Ovary (tissue), 9 donors: ENCODE results near the gene SULF2. TPM values are rescaled to one million over a fixed set of nuclear protein-coding genes. Genes with fewer than 3 reads are reported as not detected.

Experiments used
- DNase-seq, 5 donors: peaks; one replicate each; pipeline ENCODE4 v3.0.0-alpha.2; 2019 to 2020
- H3K27ac ChIP-seq, 2 donors: fragments of 200-600 bp; one replicate each; pipeline versions ENCODE4 v1.5.1 to v1.8.0; 2019 to 2022
- H3K27me3 ChIP-seq: fragments of 200-600 bp; one replicate; pipeline ENCODE4 v1.8.0; 2022
- H3K36me3 ChIP-seq: fragments of 200-600 bp; sonication (generic); one replicate; pipeline ENCODE4 v1.5.1; 2019
- H3K4me1 ChIP-seq: one replicate; pipeline ENCODE4 v1.8.1; 2013; ENCODE audit warnings: mild to moderate bottlenecking, moderate library complexity; ENCODE audit not compliant: insufficient read depth
- H3K4me3 ChIP-seq: fragments of 200-600 bp; sonication (generic); one replicate; pipeline ENCODE4 v1.5.1; 2017
- H3K9me3 ChIP-seq, 2 donors: fragments of 200-600 bp in 1 of 2; sonication (generic) in 1 of 2; one replicate each; pipeline versions ENCODE4 v1.5.1 to v1.8.1; 2013 to 2019; ENCODE audit warnings: mild to moderate bottlenecking in 1 of 2, moderate library complexity in 1 of 2
- CTCF ChIP-seq, 3 donors: fragments of 450-650 bp in 2 of 3; fragments of 200-600 bp in 1 of 3; IDR thresholded peaks; one replicate each; pipeline versions ENCODE4 v1.5.1 to v1.8.0; 2016 to 2022; ENCODE audit warnings: antibody characterized with exemption in 3 of 3, mild to moderate bottlenecking in 1 of 3
- EP300 ChIP-seq: sonication (generic); formaldehyde crosslinking; IDR thresholded peaks from one replicate; pipeline ENCODE4 v1.6.1; 2017; ENCODE audit warnings: antibody characterized with exemption
- POLR2A ChIP-seq: fragments of 450-650 bp; IDR thresholded peaks from one replicate; pipeline ENCODE4 v1.6.1; 2017; ENCODE audit warnings: antibody characterized with exemption, mild to moderate bottlenecking, moderate library complexity
- WGBS, 3 donors: extraction: QIAGEN DNeasy Blood & Tissue Kit in 1 of 3; methylation state at CpG; one replicate each; pipeline versions ENCODE4 v1.1.5 to v1.1.7; 2013 to 2017; 5-methylcytosine and 5-hydroxymethylcytosine counted together
- intact Hi-C, 4 donors: fragments of 100-400 bp; cut with DNase I; formaldehyde crosslinking; loops; one replicate each; pipeline versions ENCODE4 v1.11.0 to v1.15.1; 2022 to 2023
- polyA plus RNA-seq, 2 donors: library from polyadenylated mRNA; stranded (reverse); fragments of 200-250 nt in 1 of 2; fragments of 350-450 nt in 1 of 2; fragmentation: Illumina TruSeq in 1 of 2; extraction: RNeasy Lipid Tissue Mini Kit (QIAGEN cat#74804) in 1 of 2; gene quantifications; one replicate each; pipeline ENCODE4 v1.2.3, GENCODE V29; 2013 to 2014
- total RNA-seq, 7 donors: library from RNA; depleted of rRNA in 2 of 7; stranded (reverse); fragments of >200 nt in 2 of 7; fragmentation: NEBNext Ultra II Directional in 3 of 7; extraction: Animal tissue kit (Norgen Biotek cat#: 25700) in 3 of 7; gene quantifications; one replicate each; pipeline versions ENCODE4 v1.1.0 to v1.2.4, GENCODE V29; 2016 to 2023
- donor health status: DM: no; HTN: no; CAD: no; lungs with moderate emphysema.
- donor health status: DM: no; HTN: no; CAD: no.
- donor health status: Bipolar disorder and iron deficiency.
- donor health status: DM: yes; HTN: yes; CAD: no.
- donor health status: DM: no; HTN: no; CAD: no.
- donor health status: DM: yes; HTN: yes; CAD: no.

Gene SULF2
- total and polyA plus RNA-seq, 9 donors: 128 to 423 (median 362) TPM

- Histone ChIP-seq H3K9me3 (no peaks in the 10 kb centered on the region), H3K4me1 (peaks cover 7% of the 10 kb centered on the region), H3K4me3 (no peak overlapping the region), H3K27me3 (no peaks in the 10 kb centered on the region), H3K36me3 (no peaks in the 10 kb centered on the region), H3K27ac (no peak overlapping the region)
- whole genome bisulfite sequencing, 3 donors: 63 to 76% (median 66%) methylated on average over 7 of the region's 7 CpGs
- TF ChIP-seq POLR2A: no peak
- TF ChIP-seq CTCF (IDR thresholded peaks at IDR 0.05): no peak
- no peak for TF ChIP-seq EP300
- intact Hi-C loops: no loop called here
- DNase-seq: no peak
Observed at GRCh38 chr20:47700327-47700726, 85.0 kb downstream of the SULF2 start.

- no peak overlapping the region for H3K4me3 ChIP-seq
- H3K36me3 ChIP-seq: no peaks in the 10 kb centered on the region
- WGBS, 3 donors: 73 to 93% (median 85%) methylated on average over 1 of the region's 1 CpG
- H3K4me1 ChIP-seq: peaks cover 4% of the 10 kb centered on the region
- H3K27me3 ChIP-seq: no peaks in the 10 kb centered on the region
- no peak for DNase-seq
- no peak for TF ChIP-seq EP300
- TF ChIP-seq POLR2A: no peak
- no peak for TF ChIP-seq CTCF (IDR thresholded peaks at IDR 0.05)
- intact Hi-C loops: no loop called here
- no peaks in the 10 kb centered on the region for H3K9me3 ChIP-seq
- no peak overlapping the region for H3K27ac ChIP-seq
Observed at GRCh38 chr20:47699818-47700217, 85.5 kb downstream of the SULF2 start.

- WGBS, 3 donors: 88 to 93% (median 91%) methylated on average over 6 of the region's 6 CpGs
Observed at GRCh38 chr20:47698142-47698541, 87.1 kb downstream of the SULF2 start.

GRCh38 chr20:47696856-47697255 is 88.4 kb downstream of the SULF2 start:
- intact Hi-C loops: no loop called here
- no peaks in the 10 kb centered on the region for H3K27me3 ChIP-seq
- H3K36me3 ChIP-seq: no peaks in the 10 kb centered on the region
- H3K27ac ChIP-seq: no peak overlapping the region
- H3K9me3 ChIP-seq: peaks cover 4% of the 10 kb centered on the region in 2 donors
- no peak overlapping the region for H3K4me3 ChIP-seq
- H3K4me1 ChIP-seq: peaks cover 1% of the 10 kb centered on the region
- TF ChIP-seq CTCF (IDR thresholded peaks at IDR 0.05) (no peak), EP300 (no peak), POLR2A (no peak)
- WGBS, 3 donors: 97 to 99% (median 98%) methylated on average over 11 of the region's 11 CpGs
- DNase-seq: no peak

More at GRCh38 chr20:47698142-47698541, 87.1 kb downstream of the SULF2 start:
- DNase-seq: no peak
- no peaks in the 10 kb centered on the region for H3K9me3 ChIP-seq
- intact Hi-C loops: no loop called here
- no peak overlapping the region for H3K27ac ChIP-seq
- H3K4me1 ChIP-seq: peaks cover 1% of the 10 kb centered on the region
- H3K4me3 ChIP-seq: no peak overlapping the region
- H3K36me3 ChIP-seq: no peaks in the 10 kb centered on the region
- no peaks in the 10 kb centered on the region for H3K27me3 ChIP-seq
- TF ChIP-seq EP300: no peak
- no peak for TF ChIP-seq POLR2A
- no peak for TF ChIP-seq CTCF (IDR thresholded peaks at IDR 0.05)
